WTC11 (cell line): ENCODE results near the gene RBP2. TPM values are rescaled to one million over a fixed set of nuclear protein-coding genes. Genes with fewer than 3 reads are reported as not detected.

ENCODE experiments used
- ATAC-seq: fragments of 200-7000 bp; cut with Tn5 transposase; 2 replicates; pipeline ENCODE4 v1.10.0; 2021; ENCODE audit warnings: mild to moderate bottlenecking, moderate library complexity
- CTCF ChIA-PET: fragments of 300-600 bp; sonication (Branson Sonifier 250); formaldehyde crosslinking; loops from one replicate; lab custom pipeline; 2021; ENCODE audit warnings: antibody characterized with exemption; lab: Charles Lee
- POLR2A ChIA-PET: fragments of 350-600 bp; sonication (Branson Sonifier 250); formaldehyde crosslinking; loops from one replicate; lab custom pipeline; 2021; ENCODE audit warnings: antibody characterized with exemption; lab: Charles Lee
- DNase-seq: peaks from one replicate; pipeline ENCODE4 v3.0.0; 2021; ENCODE audit warnings: low spot score
- H3K27ac Mint-ChIP-seq: 2 replicates; pipeline ENCODE4 v1.8.0; 2021; ENCODE audit warnings: mixed read lengths
- H3K27me3 Mint-ChIP-seq: 2 replicates; pipeline ENCODE4 v1.8.0; 2021; ENCODE audit warnings: low read depth, mild to moderate bottlenecking, moderate library complexity, mixed read lengths
- H3K36me3 Mint-ChIP-seq: 2 replicates; pipeline ENCODE4 v1.8.0; 2021; ENCODE audit warnings: mixed read lengths
- H3K4me1 Mint-ChIP-seq: 2 replicates; pipeline ENCODE4 v1.8.0; 2022; ENCODE audit warnings: mixed read lengths
- H3K4me3 Mint-ChIP-seq: 2 replicates; pipeline ENCODE4 v1.8.0; 2021; ENCODE audit warnings: mild to moderate bottlenecking, moderate library complexity, mixed read lengths
- H3K9me3 Mint-ChIP-seq: 2 replicates; pipeline ENCODE4 v1.8.0; 2021; ENCODE audit warnings: mixed read lengths
- ATF3 ChIP-seq: sonication (generic); formaldehyde crosslinking; conservative IDR thresholded peaks from 2 replicates; pipeline ENCODE4 v1.8.1; 2022; ENCODE audit warnings: mild to moderate bottlenecking, missing genetic modification reagents
- CBFB ChIP-seq: sonication (generic); formaldehyde crosslinking; IDR thresholded peaks from 2 replicates; pipeline ENCODE4 v1.8.1; 2022; ENCODE audit warnings: mild to moderate bottlenecking, low read depth, missing genetic modification reagents
- FOXP1 ChIP-seq: sonication (generic); formaldehyde crosslinking; IDR thresholded peaks from 2 replicates; pipeline ENCODE4 v1.8.0; 2022; ENCODE audit warnings: missing genetic modification reagents, mild to moderate bottlenecking, moderate library complexity, borderline replicate concordance
- GABPB1 ChIP-seq: sonication (generic); formaldehyde crosslinking; IDR thresholded peaks from 2 replicates; pipeline ENCODE4 v1.8.1; 2023; ENCODE audit warnings: mild to moderate bottlenecking, missing genetic modification reagents
- GTF2I ChIP-seq: fragments of 250-450 bp; sonication (Bioruptor Pico); conservative IDR thresholded peaks from 2 replicates; pipeline ENCODE4 v1.4.0; 2021; ENCODE audit warnings: mild to moderate bottlenecking
- HMGA2 ChIP-seq: fragments of 250-450 bp; sonication (Bioruptor Pico); IDR thresholded peaks from 2 replicates; pipeline ENCODE4 v1.4.0; 2021; ENCODE audit warnings: mild to moderate bottlenecking, moderate library complexity
- HMGXB4 ChIP-seq: sonication (generic); formaldehyde crosslinking; IDR thresholded peaks from 2 replicates; pipeline ENCODE4 v1.8.1; 2023; ENCODE audit warnings: mild to moderate bottlenecking, moderate library complexity, missing genetic modification reagents
- MXD4 ChIP-seq: fragments of 250-450 bp; sonication (Bioruptor Pico); IDR thresholded peaks from 2 replicates; pipeline ENCODE4 v1.8.0; 2021; ENCODE audit warnings: mild to moderate bottlenecking, moderate library complexity, borderline replicate concordance
- NFYB ChIP-seq: sonication (generic); formaldehyde crosslinking; conservative IDR thresholded peaks from 2 replicates; pipeline ENCODE4 v1.8.0; 2022; ENCODE audit warnings: low read depth, missing genetic modification reagents
- NR2C2 ChIP-seq: sonication (generic); formaldehyde crosslinking; IDR thresholded peaks from 2 replicates; pipeline ENCODE4 v1.8.0; 2022; ENCODE audit warnings: mild to moderate bottlenecking, missing genetic modification reagents
- PRDM15 ChIP-seq: sonication (generic); formaldehyde crosslinking; IDR thresholded peaks from 2 replicates; pipeline ENCODE4 v1.8.0; 2022; ENCODE audit warnings: missing genetic modification reagents
- PREB ChIP-seq: sonication (generic); formaldehyde crosslinking; IDR thresholded peaks from 2 replicates; pipeline ENCODE4 v1.8.1; 2022; ENCODE audit warnings: mild to moderate bottlenecking, missing genetic modification reagents, moderate library complexity, borderline replicate concordance
- ZBTB21 ChIP-seq: sonication (generic); formaldehyde crosslinking; IDR thresholded peaks from 2 replicates; pipeline ENCODE4 v1.8.1; 2023; ENCODE audit warnings: mild to moderate bottlenecking, missing genetic modification reagents, borderline replicate concordance
- ZNF121 ChIP-seq: sonication (generic); formaldehyde crosslinking; IDR thresholded peaks from 2 replicates; pipeline ENCODE4 v1.8.0; 2023; ENCODE audit warnings: missing genetic modification reagents
- ZNF219 ChIP-seq: sonication (generic); formaldehyde crosslinking; IDR thresholded peaks from 2 replicates; pipeline ENCODE4 v1.8.0; 2023; ENCODE audit warnings: missing genetic modification reagents, mild to moderate bottlenecking, borderline replicate concordance
- ZNF232 ChIP-seq: sonication (generic); formaldehyde crosslinking; IDR thresholded peaks from 2 replicates; pipeline ENCODE4 v1.8.0; 2022; ENCODE audit warnings: mild to moderate bottlenecking, missing genetic modification reagents
- ZNF416 ChIP-seq: fragments of 250-450 bp; sonication (Bioruptor Pico); IDR thresholded peaks from 2 replicates; pipeline ENCODE4 v1.9.0; 2021; ENCODE audit warnings: mild to moderate bottlenecking, inconsistent platforms
- ZNF671 ChIP-seq: fragments of 250-450 bp; sonication (Bioruptor Pico); IDR thresholded peaks from 2 replicates; pipeline ENCODE4 v1.8.0; 2021; ENCODE audit warnings: mild to moderate bottlenecking
- total RNA-seq: library from RNA; stranded (reverse); gene quantifications from 3 replicates; pipeline ENCODE4 v1.2.3, GENCODE V29; 2021
- TF ChIP-seq, protein P1 (sequence below): fragments of 250-450 bp; sonication (Bioruptor Pico); IDR thresholded peaks from 2 replicates; pipeline ENCODE4 v1.8.0; 2021; ENCODE audit warnings: mild to moderate bottlenecking
- TF ChIP-seq, protein P2 (sequence below): sonication (generic); formaldehyde crosslinking; IDR thresholded peaks from 2 replicates; pipeline ENCODE4 v1.8.1; 2023; ENCODE audit warnings: mild to moderate bottlenecking, missing genetic modification reagents
- TF ChIP-seq, protein P3 (sequence below): sonication (generic); formaldehyde crosslinking; IDR thresholded peaks from 2 replicates; pipeline ENCODE4 v1.8.0; 2022; ENCODE audit warnings: mild to moderate bottlenecking, missing genetic modification reagents

Gene RBP2
- total RNA-seq, 1 experiment from 2014 or later = not detected

DNA sequence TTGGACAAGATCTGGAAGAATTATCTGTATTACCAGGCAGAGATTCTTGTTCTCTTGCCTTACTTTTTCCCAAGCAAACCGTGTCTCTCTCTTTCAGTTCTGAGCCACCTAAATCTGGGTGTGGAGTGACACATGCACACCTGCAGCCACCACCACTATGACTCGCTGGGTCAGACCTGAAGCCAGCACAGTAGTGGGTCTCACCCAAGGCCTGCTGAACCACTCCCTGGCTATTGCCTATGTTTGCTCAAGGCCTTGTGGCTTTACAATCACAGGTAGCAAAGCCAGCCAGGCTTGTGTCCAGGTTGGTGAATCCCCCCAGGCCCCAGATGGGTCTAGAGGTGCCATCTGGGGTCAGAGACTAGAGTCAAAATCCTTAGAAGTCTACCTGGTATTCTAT is 58.2 kb downstream of the RBP2 start:
- ATAC-seq = no peak
- CTCF ChIA-PET = no interaction called here
- POLR2A ChIA-PET = no interaction called here

DNA sequence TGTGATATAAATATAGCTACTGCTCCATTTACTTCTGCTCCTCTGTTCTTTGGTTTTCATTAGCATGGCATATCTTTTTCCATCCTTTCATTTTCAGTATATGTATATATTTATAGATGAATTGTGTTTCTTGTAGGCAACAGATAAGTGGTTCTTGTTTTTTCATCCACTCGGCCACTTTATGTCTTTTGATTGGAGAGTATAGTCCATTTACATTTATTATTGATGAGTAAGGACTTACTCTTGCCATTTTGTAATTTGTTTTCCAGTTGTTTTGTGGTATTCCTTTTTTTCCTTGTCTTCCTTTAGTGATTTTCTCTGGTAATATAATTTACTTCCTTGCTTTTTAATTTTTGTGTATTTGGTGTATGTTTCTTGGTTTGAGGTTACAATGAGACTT is 60.0 kb downstream of the RBP2 start:
- no peak for ATAC-seq
- peaks cover 4% of the 10 kb centered on the region; the same call in 1 of the 2 replicates for H3K4me1 Mint-ChIP-seq
- no peak overlapping the region for H3K4me3 Mint-ChIP-seq
- ChIA-PET CTCF (no interaction called here), POLR2A (no interaction called here)
- DNase-seq = no peak
- TF ChIP-seq ZNF121 (no peak), NR2C2 (CRISPR knock-in tag) (no peak), MXD4 (no peak), PRDM15 (CRISPR knock-in tag) (no peak), CBFB (CRISPR knock-in tag) (no peak), HMGA2 (no peak), HMGXB4 (CRISPR knock-in tag) (no peak), ZNF219 (no peak), NFYB (CRISPR knock-in tag) (no peak)
- TF ChIP-seq, protein P1, sequence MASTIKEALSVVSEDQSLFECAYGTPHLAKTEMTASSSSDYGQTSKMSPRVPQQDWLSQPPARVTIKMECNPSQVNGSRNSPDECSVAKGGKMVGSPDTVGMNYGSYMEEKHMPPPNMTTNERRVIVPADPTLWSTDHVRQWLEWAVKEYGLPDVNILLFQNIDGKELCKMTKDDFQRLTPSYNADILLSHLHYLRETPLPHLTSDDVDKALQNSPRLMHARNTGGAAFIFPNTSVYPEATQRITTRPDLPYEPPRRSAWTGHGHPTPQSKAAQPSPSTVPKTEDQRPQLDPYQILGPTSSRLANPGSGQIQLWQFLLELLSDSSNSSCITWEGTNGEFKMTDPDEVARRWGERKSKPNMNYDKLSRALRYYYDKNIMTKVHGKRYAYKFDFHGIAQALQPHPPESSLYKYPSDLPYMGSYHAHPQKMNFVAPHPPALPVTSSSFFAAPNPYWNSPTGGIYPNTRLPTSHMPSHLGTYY = no peak
- TF ChIP-seq, protein P2, sequence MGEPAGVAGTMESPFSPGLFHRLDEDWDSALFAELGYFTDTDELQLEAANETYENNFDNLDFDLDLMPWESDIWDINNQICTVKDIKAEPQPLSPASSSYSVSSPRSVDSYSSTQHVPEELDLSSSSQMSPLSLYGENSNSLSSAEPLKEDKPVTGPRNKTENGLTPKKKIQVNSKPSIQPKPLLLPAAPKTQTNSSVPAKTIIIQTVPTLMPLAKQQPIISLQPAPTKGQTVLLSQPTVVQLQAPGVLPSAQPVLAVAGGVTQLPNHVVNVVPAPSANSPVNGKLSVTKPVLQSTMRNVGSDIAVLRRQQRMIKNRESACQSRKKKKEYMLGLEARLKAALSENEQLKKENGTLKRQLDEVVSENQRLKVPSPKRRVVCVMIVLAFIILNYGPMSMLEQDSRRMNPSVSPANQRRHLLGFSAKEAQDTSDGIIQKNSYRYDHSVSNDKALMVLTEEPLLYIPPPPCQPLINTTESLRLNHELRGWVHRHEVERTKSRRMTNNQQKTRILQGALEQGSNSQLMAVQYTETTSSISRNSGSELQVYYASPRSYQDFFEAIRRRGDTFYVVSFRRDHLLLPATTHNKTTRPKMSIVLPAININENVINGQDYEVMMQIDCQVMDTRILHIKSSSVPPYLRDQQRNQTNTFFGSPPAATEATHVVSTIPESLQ (CRISPR knock-in tag) = no peak
- peaks cover 33% of the 10 kb centered on the region for H3K9me3 Mint-ChIP-seq
- H3K36me3 Mint-ChIP-seq = peaks cover 13% of the 10 kb centered on the region
- H3K27me3 Mint-ChIP-seq = peaks cover 8% of the 10 kb centered on the region
- no peak overlapping the region for H3K27ac Mint-ChIP-seq

More for the DNA sequence above, 58.2 kb downstream of the RBP2 start:
- Mint-ChIP-seq H3K36me3 (peaks cover 9% of the 10 kb centered on the region), H3K27ac (no peak overlapping the region), H3K4me1 (no peaks in the 10 kb centered on the region), H3K4me3 (no peak overlapping the region), H3K27me3 (peaks cover 5% of the 10 kb centered on the region), H3K9me3 (peaks cover 15% of the 10 kb centered on the region)
- DNase-seq = no peak
- no peak for TF ChIP-seq ZBTB21
- TF ChIP-seq GTF2I (CRISPR knock-in tag) = no peak

DNA sequence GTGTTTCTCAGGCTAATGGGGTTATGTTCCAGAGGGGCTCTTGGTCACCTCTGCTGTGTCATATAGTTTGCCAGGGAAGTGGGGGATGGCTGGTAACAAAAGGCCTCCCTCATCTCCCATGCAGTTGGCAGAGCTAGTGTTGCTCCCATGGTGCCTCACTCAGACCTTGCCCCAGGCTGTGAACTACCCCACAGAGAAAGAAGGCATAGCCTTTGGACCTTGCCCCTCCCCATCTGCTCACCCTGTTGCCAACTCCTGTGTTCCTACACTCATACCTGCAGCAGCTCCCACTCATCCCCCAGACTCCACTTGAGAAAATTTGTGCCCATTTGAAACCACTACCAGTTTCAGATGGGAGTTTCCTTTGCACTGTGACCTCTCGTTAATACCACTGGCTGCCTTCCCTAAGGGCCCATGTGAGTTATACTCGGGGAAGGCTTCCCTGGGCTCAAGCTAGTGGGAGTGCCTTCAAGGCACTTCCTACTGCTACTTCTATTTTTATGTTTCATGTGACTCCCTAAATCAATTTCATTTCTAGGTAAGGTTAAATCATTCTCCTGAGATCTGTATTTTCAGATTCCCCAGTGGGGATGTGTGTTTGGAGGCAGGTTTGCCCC is 61.6 kb downstream of the RBP2 start:
- ChIA-PET POLR2A (no interaction called here), CTCF (no interaction called here)
- DNase-seq (no peak), ATAC-seq (no peak)
- Mint-ChIP-seq H3K27me3 (peaks cover 9% of the 10 kb centered on the region), H3K4me1 (peaks cover 8% of the 10 kb centered on the region; the same call in 1 of the 2 replicates), H3K9me3 (peaks cover 43% of the 10 kb centered on the region), H3K27ac (no peak overlapping the region), H3K36me3 (peaks cover 14% of the 10 kb centered on the region), H3K4me3 (no peak overlapping the region)
- TF ChIP-seq ZNF416 (no peak), FOXP1 (CRISPR knock-in tag) (no peak), ZNF121 (no peak), ZNF671 (CRISPR knock-in tag) (no peak), GABPB1 (CRISPR knock-in tag) (no peak), ATF3 (CRISPR knock-in tag) (no peak), ZNF232 (CRISPR knock-in tag) (no peak), MXD4 (no peak), NR2C2 (CRISPR knock-in tag) (no peak), PREB (CRISPR knock-in tag) (no peak)
- TF ChIP-seq, protein P3, sequence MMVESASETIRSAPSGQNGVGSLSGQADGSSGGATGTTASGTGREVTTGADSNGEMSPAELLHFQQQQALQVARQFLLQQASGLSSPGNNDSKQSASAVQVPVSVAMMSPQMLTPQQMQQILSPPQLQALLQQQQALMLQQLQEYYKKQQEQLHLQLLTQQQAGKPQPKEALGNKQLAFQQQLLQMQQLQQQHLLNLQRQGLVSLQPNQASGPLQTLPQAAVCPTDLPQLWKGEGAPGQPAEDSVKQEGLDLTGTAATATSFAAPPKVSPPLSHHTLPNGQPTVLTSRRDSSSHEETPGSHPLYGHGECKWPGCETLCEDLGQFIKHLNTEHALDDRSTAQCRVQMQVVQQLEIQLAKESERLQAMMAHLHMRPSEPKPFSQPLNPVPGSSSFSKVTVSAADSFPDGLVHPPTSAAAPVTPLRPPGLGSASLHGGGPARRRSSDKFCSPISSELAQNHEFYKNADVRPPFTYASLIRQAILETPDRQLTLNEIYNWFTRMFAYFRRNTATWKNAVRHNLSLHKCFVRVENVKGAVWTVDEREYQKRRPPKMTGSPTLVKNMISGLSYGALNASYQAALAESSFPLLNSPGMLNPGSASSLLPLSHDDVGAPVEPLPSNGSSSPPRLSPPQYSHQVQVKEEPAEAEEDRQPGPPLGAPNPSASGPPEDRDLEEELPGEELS (CRISPR knock-in tag) = no peak
